ENCODE results near the gene TAGAP. TPM values are rescaled to one million over a fixed set of nuclear protein-coding genes. Genes with fewer than 3 reads are reported as not detected.

Gene TAGAP
- total and polyA plus RNA-seq, 9 of the 15 experiments (the other 6 are each of a cell fraction or from before 2014, with no cell fraction given), result 0.07 TPM; not detected in 8

DNA sequence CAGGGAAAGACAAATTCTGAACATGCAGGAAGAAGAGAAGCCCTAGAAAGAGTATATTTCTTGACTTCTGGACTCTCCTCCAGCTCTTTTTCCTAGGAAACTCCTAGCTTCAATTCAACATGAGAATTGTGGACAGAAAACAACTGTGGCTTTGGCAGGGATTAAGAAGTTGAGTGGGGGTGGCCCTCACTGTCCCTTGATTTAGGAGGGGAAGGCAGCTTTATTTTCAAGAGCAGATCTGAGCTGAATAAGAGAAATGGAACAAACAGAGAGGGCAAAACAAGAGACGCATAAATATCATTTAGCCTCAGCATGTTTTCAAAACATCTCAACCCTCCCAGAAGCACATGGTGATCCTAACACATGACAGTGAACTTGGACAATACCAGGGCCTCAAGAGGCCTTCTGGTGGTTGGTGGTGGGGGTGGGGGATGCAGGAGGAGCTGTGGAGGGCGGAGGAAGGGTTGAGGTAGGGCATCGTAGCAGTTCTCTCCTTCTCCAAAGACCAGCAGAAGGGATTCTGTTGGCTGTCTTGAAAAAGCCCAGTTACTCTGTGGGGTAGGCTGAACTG, 21.1 kb upstream of the TAGAP start:
- no peak overlapping the region for H3K9ac ChIP-seq (ENCODE audit: insufficient read depth in 1 of 2, low read depth in 2 of 2, low read length in 2 of 2)
- no peaks in the 10 kb centered on the region for H3K9me1 ChIP-seq (ENCODE audit: control insufficient read depth, insufficient read depth, low read length)
- no peak for DNase-seq (ENCODE audit: extremely low read depth in 1 of 4, low spot score in 3 of 4)
- H3K4me3 ChIP-seq, result no peak overlapping the region
- CTCF ChIA-PET (ENCODE audit: low intra/inter-chr PET ratio), result no interaction called here
- peaks cover 44 to 65% of the 10 kb centered on the region in 2 experiments; a peak in 4 of 5 replicates for H3K27me3 ChIP-seq (ENCODE audit: control insufficient read depth in 2 of 2, insufficient read depth in 2 of 2, low read length in 2 of 2)
- no peaks in the 10 kb centered on the region for H3K36me3 ChIP-seq (ENCODE audit: control insufficient read depth, insufficient read depth, low read length)
- no TSS peak for BruUV-seq (replicated peaks)
- no peak overlapping the region for H3K4me2 ChIP-seq (ENCODE audit: insufficient read depth, low read length)
- no peaks in the 10 kb centered on the region for H4K20me1 ChIP-seq (replicated peaks; ENCODE audit: control insufficient read depth, insufficient read depth, low read length)
- in situ Hi-C loops (cut with MboI) (no loop called here), intact Hi-C loops (cut with micrococcal nuclease) (no loop called here)
- WGBS (ENCODE audit: insufficient coverage, low coverage, missing lambda C conversion rate), result 0% methylated on average over 3 of the region's 3 CpGs
- POLR2A ChIA-PET, result interaction anchor here (0.7 to 1.1 kb wide), 2 partner anchors 14 to 242 kb away, joined by 3 to 4 read pairs; no protein-coding TSS in a partner anchor
- no peak for FAIRE-seq
- ATAC-seq, result no peak
- H3K79me2 ChIP-seq (ENCODE audit: control insufficient read depth, insufficient read depth, low read length), result no peaks in the 10 kb centered on the region
- H2AFZ ChIP-seq (ENCODE audit: low read depth, low read length), result no peak overlapping the region
- no peaks in the 10 kb centered on the region for H3K9me3 ChIP-seq (replicated peaks; ENCODE audit: control insufficient read depth, insufficient read depth, low read depth, low read length)
- TF ChIP-seq ZFP30 (CRISPR knock-in tag; IDR thresholded peaks at IDR 0.05; ENCODE audit: borderline replicate concordance) (no peak), JUNB (CRISPR knock-in tag; conservative IDR thresholded peaks at IDR 0.05) (no peak), ETS2 (tag; IDR thresholded peaks at IDR 0.05; ENCODE audit: borderline replicate concordance, poor library complexity, severe bottlenecking) (no peak), ELF1 (tag; IDR thresholded peaks at IDR 0.05) (no peak), SAP30 (IDR thresholded peaks at IDR 0.05; ENCODE audit: borderline replicate concordance, insufficient read depth, low read depth, low read length, poor library complexity, severe bottlenecking) (no peak), KLF10 (CRISPR knock-in tag; IDR thresholded peaks at IDR 0.05) (no peak), NFE2L1 (tag; IDR thresholded peaks at IDR 0.05; ENCODE audit: borderline replicate concordance, low read depth) (no peak), ZNF274 (IDR thresholded peaks at IDR 0.05; ENCODE audit: borderline replicate concordance, low read depth, low read length) (no peak), SRF (CRISPR knock-in tag; IDR thresholded peaks at IDR 0.05) (no peak), YY1 (IDR thresholded peaks at IDR 0.05; ENCODE audit: borderline replicate concordance in 1 of 3, control insufficient read depth in 1 of 3, extremely low read depth in 1 of 3, insufficient read depth in 3 of 3, insufficient read length in 1 of 3, insufficient replicate concordance in 2 of 3, low read depth in 1 of 3, low read length in 2 of 3) (no peak), ZNF174 (CRISPR knock-in tag; IDR thresholded peaks at IDR 0.05) (no peak), SNRNP70 (optimal IDR thresholded peaks at IDR 0.05; ENCODE audit: low read depth, low read length) (no peak), RBM25 (IDR thresholded peaks at IDR 0.05; ENCODE audit: low read depth, low read length, severe bottlenecking) (no peak), SMAD4 (CRISPR knock-in tag; conservative IDR thresholded peaks at IDR 0.05) (no peak), PYGO2 (tag; IDR thresholded peaks at IDR 0.05) (no peak), TOE1 (IDR thresholded peaks at IDR 0.05; ENCODE audit: borderline replicate concordance) (no peak), TOE1 (CRISPR knock-in tag; IDR thresholded peaks at IDR 0.05; ENCODE audit: borderline replicate concordance, low read depth) (no peak), CSDE1 (IDR thresholded peaks at IDR 0.05) (no peak), MEF2A (IDR thresholded peaks at IDR 0.05; ENCODE audit: control insufficient read depth, low read depth, low read length) (no peak)
- TF ChIP-seq, protein P1, sequence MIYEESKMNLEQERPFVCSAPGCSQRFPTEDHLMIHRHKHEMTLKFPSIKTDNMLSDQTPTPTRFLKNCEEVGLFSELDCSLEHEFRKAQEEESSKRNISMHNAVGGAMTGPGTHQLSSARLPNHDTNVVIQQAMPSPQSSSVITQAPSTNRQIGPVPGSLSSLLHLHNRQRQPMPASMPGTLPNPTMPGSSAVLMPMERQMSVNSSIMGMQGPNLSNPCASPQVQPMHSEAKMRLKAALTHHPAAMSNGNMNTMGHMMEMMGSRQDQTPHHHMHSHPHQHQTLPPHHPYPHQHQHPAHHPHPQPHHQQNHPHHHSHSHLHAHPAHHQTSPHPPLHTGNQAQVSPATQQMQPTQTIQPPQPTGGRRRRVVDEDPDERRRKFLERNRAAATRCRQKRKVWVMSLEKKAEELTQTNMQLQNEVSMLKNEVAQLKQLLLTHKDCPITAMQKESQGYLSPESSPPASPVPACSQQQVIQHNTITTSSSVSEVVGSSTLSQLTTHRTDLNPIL (CRISPR knock-in tag; IDR thresholded peaks at IDR 0.05), result no peak
- no peak overlapping the region for H3K27ac ChIP-seq (ENCODE audit: extremely low read depth, low read depth, low read length)
- H3K4me1 ChIP-seq (replicated peaks in 1 of 2; ENCODE audit: control insufficient read depth in 2 of 2, insufficient read depth in 2 of 2, low read length in 2 of 2), result no peaks in the 10 kb centered on the region
